ENCODE measurements around the gene MUC22.
A peak's percentile ranks its signal among the peaks of the same experiment; 100 is the strongest.

Gene MUC22

GRCh38 chr6:31041372-31041974, 31.2 kb downstream of the MUC22 start:
- Histone ChIP-seq H3F3A (ENCODE audit: control insufficient read depth, insufficient read depth) (no peaks in the 10 kb centered on the region), H4K20me1 (ENCODE audit: control insufficient read depth, insufficient read depth, low read depth, low read length) (no peaks in the 10 kb centered on the region), H3K36me3 (ENCODE audit: control insufficient read depth, low read length) (no peaks in the 10 kb centered on the region), H3K4me1 (ENCODE audit: control insufficient read depth, low read length) (peaks cover 6% of the 10 kb centered on the region), H3K4me2 (ENCODE audit: low read length) (no peak overlapping the region), H3K27me3 (ENCODE audit: control insufficient read depth, low read length) (peaks cover 41% of the 10 kb centered on the region), H3K9me2 (replicated peaks; ENCODE audit: control insufficient read depth, low read length) (no peaks in the 10 kb centered on the region), H3K79me2 (ENCODE audit: control insufficient read depth, low read length) (no peaks in the 10 kb centered on the region), H3K9me3 (ENCODE audit: control insufficient read depth, insufficient read depth, low read length) (no peaks in the 10 kb centered on the region), H3K4me3 (ENCODE audit: low read length) (no peak overlapping the region), H3K27ac (ENCODE audit: low read depth, low read length) (no peak overlapping the region)
- TF ChIP-seq EZH2phosphoT487 (IDR thresholded peaks at IDR 0.05; ENCODE audit: borderline replicate concordance, low read length): no peak
- TF ChIP-seq CTCF (IDR thresholded peaks at IDR 0.05; ENCODE audit: low read depth, low read length, poor library complexity, severe bottlenecking): no peak

GRCh38 chr6:31042806-31043205, 32.5 kb downstream of the MUC22 start:
- Histone ChIP-seq H3K27me3 (ENCODE audit: control insufficient read depth, low read length) (peaks cover 38% of the 10 kb centered on the region), H3K36me3 (ENCODE audit: control insufficient read depth, low read length) (no peaks in the 10 kb centered on the region), H4K20me1 (ENCODE audit: control insufficient read depth, insufficient read depth, low read depth, low read length) (no peaks in the 10 kb centered on the region), H3K79me2 (ENCODE audit: control insufficient read depth, low read length) (no peaks in the 10 kb centered on the region), H3K9me2 (replicated peaks; ENCODE audit: control insufficient read depth, low read length) (no peaks in the 10 kb centered on the region), H3K9me3 (ENCODE audit: control insufficient read depth, insufficient read depth, low read length) (no peaks in the 10 kb centered on the region), H3K4me1 (ENCODE audit: control insufficient read depth, low read length) (peaks cover 6% of the 10 kb centered on the region), H3K4me3 (ENCODE audit: low read length) (no peak overlapping the region), H3K4me2 (ENCODE audit: low read length) (peak overlapping the region; percentile 34; the same call in 1 of the 2 replicates), H3K27ac (ENCODE audit: low read depth, low read length) (no peak overlapping the region), H3F3A (ENCODE audit: control insufficient read depth, insufficient read depth) (no peaks in the 10 kb centered on the region)
- TF ChIP-seq CTCF (IDR thresholded peaks at IDR 0.05; ENCODE audit: low read depth, low read length, poor library complexity, severe bottlenecking): peak; percentile 67
- TF ChIP-seq EZH2phosphoT487 (IDR thresholded peaks at IDR 0.05; ENCODE audit: borderline replicate concordance, low read length): no peak

GRCh38 chr6:31048099-31048498, 37.8 kb downstream of the MUC22 start:
- H3K9me3 ChIP-seq (ENCODE audit: control insufficient read depth, insufficient read depth, low read length): no peaks in the 10 kb centered on the region
- no peaks in the 10 kb centered on the region for H3F3A ChIP-seq (ENCODE audit: control insufficient read depth, insufficient read depth)
- H3K4me2 ChIP-seq (ENCODE audit: low read length): no peak overlapping the region
- H3K4me1 ChIP-seq (ENCODE audit: control insufficient read depth, low read length): peaks cover 4% of the 10 kb centered on the region
- no peaks in the 10 kb centered on the region for H3K9me2 ChIP-seq (replicated peaks; ENCODE audit: control insufficient read depth, low read length)
- H3K27me3 ChIP-seq (ENCODE audit: control insufficient read depth, low read length): peaks cover 31% of the 10 kb centered on the region
- no peaks in the 10 kb centered on the region for H4K20me1 ChIP-seq (ENCODE audit: control insufficient read depth, insufficient read depth, low read depth, low read length)
- H3K27ac ChIP-seq (ENCODE audit: low read depth, low read length): no peak overlapping the region
- no peaks in the 10 kb centered on the region for H3K36me3 ChIP-seq (ENCODE audit: control insufficient read depth, low read length)
- no peaks in the 10 kb centered on the region for H3K79me2 ChIP-seq (ENCODE audit: control insufficient read depth, low read length)
- no peak for TF ChIP-seq CTCF (IDR thresholded peaks at IDR 0.05; ENCODE audit: low read depth, low read length, poor library complexity, severe bottlenecking)
- no peak for TF ChIP-seq EZH2phosphoT487 (IDR thresholded peaks at IDR 0.05; ENCODE audit: borderline replicate concordance, low read length)
- no peak overlapping the region for H3K4me3 ChIP-seq (ENCODE audit: low read length)

All from DOHH2 (cell line).